ENCODE results near the gene GALNT2. TPM values are rescaled to one million over a fixed set of nuclear protein-coding genes. Genes with fewer than 3 reads are reported as not detected.

GALNT2 gene
- total and polyA plus RNA-seq, 7 donors = 8.4 to 43.8 (median 37.1) TPM

DNA sequence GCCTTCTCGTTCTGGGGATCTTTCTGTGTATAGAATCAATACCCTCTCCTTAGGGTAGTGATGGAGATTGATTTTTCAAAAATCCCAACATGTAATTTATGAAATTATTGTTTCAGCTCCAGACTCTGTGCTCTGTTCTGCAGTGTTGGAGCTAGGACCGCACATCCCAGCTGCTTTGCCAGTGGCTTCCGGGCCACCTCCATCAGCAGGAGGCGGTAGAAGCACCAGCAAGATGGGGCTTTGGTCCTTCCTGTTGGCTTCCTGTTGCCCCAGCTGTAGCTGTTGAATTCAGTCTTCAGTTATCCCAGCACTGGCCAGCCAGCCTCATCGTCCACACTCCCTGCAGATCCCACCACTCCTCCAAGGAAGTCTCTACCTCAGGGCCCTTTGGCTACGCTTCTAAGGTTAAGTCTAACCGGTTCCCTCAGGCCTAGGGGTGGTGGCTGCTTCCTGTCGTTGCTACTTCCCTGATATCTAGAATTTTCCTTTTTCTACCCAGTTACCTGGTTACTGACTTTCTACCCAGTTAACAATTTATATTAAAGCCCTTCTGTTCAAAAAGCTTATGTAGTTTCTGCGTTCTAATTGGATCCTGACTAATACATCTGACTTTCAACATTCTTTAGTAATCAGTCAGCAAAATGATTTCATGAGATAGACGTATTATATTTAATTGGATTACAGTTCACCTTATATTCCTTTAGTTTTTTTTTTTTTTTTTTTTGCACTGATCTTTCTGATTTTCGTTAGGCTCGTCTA is 24.6 kb downstream of the GALNT2 start:
- Histone ChIP-seq H3K36me3 (peaks cover 0 to 6% (median 2%) of the 10 kb centered on the region in 4 donors), H3K4me3 (no peak overlapping the region), H3K9me3 (no peaks in the 10 kb centered on the region), H3K4me1 (peaks cover 0 to 29% (median 20%) of the 10 kb centered on the region in 4 donors), H3K27ac (no peak overlapping the region), H3K27me3 (no peaks in the 10 kb centered on the region)
- TF ChIP-seq POLR2A (IDR thresholded peaks at IDR 0.05) (no peak), EP300 (IDR thresholded peaks at IDR 0.05) (no peak)
- intact Hi-C loops (cut with DNase I) = no loop called here
- DNase-seq = no peak
- WGBS, 2 donors = 95 to 97% methylated on average over 12 of the region's 12 CpGs

DNA sequence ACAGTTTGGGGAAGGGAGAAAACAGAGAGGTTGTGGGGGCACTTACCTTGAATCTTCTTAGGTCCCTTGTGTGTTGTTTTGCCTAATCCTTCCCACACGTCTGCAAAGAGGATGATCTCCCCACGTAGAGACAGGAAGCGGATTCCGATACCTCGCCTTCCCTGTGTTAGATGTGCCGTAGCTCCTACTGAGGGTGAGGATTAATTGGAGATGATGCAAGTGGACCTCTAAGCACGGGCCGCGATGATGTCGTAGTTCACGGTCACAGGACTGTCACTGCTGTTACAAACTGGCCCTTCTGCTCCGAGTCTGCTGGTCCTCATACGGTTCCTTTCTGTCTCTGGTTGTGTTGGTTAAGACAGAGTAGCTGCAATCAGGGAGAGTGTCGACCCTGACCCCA is 27.7 kb downstream of the GALNT2 start:
- H3K4me3 ChIP-seq = no peak overlapping the region
- H3K27me3 ChIP-seq = no peaks in the 10 kb centered on the region
- 95% methylated on average over 14 of the region's 14 CpGs for WGBS, 2 donors
- peaks cover 0 to 6% (median 0%) of the 10 kb centered on the region in 4 donors for H3K36me3 ChIP-seq
- H3K4me1 ChIP-seq = peaks cover 0 to 9% (median 3%) of the 10 kb centered on the region in 4 donors
- no peak for DNase-seq
- intact Hi-C loops (cut with DNase I) = no loop called here
- no peaks in the 10 kb centered on the region for H3K9me3 ChIP-seq
- TF ChIP-seq POLR2A (IDR thresholded peaks at IDR 0.05) = no peak
- TF ChIP-seq, protein P1, sequence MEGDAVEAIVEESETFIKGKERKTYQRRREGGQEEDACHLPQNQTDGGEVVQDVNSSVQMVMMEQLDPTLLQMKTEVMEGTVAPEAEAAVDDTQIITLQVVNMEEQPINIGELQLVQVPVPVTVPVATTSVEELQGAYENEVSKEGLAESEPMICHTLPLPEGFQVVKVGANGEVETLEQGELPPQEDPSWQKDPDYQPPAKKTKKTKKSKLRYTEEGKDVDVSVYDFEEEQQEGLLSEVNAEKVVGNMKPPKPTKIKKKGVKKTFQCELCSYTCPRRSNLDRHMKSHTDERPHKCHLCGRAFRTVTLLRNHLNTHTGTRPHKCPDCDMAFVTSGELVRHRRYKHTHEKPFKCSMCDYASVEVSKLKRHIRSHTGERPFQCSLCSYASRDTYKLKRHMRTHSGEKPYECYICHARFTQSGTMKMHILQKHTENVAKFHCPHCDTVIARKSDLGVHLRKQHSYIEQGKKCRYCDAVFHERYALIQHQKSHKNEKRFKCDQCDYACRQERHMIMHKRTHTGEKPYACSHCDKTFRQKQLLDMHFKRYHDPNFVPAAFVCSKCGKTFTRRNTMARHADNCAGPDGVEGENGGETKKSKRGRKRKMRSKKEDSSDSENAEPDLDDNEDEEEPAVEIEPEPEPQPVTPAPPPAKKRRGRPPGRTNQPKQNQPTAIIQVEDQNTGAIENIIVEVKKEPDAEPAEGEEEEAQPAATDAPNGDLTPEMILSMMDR (IDR thresholded peaks at IDR 0.05) = no peak
- TF ChIP-seq POLR2AphosphoS5 (IDR thresholded peaks at IDR 0.05) = no peak
- no peak for TF ChIP-seq EP300 (IDR thresholded peaks at IDR 0.05)
- H3K27ac ChIP-seq = no peak overlapping the region

DNA sequence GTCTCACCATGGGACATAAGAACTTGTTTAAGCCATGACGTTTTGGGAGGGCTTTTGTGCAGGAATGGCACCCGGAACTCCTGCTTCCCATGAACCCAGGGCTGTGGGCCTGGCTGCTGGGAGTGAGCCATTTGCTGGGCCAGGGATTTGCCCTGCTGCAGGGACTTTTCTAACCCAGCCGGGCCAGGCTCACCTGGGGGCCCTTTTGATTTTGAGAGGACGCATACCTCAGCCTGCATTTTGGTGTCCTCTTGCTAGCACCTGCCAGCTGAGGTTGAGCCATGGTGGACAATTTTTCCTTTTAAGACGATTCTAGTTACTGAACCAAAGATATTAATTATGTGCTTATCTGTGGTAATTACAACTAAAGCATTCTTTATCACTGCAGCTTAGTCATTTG is 28.9 kb downstream of the GALNT2 start:
- WGBS, 2 donors = 90 to 92% methylated on average over 5 of the region's 5 CpGs
- H3K4me1 ChIP-seq = peaks cover 0 to 4% (median 2%) of the 10 kb centered on the region in 4 donors

DNA sequence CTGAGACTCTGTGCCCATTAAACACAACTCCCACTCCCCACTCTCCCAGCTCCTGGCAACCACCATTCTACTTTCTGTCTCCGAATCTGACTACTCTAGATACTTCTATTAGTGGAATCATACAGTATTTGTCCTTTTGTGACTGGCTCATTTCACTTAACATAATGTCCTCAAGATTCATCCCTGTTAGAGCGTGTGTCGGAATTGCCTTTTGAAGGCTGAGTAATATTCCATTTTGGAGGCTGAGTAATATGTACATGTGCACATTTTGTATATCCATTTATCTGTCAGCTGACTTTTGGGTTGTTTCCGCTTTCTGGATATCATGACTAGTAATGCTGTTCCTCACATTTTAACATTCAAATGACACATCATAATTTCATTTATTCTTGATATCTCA is 30.3 kb downstream of the GALNT2 start:
- H3K36me3 ChIP-seq = no peaks in the 10 kb centered on the region
- peaks cover 0 to 18% (median 17%) of the 10 kb centered on the region in 4 donors for H3K4me1 ChIP-seq
- TF ChIP-seq POLR2AphosphoS5 (IDR thresholded peaks at IDR 0.05) (no peak), POLR2A (IDR thresholded peaks at IDR 0.05) (no peak), EP300 (IDR thresholded peaks at IDR 0.05) (no peak)
- TF ChIP-seq, protein P1 (IDR thresholded peaks at IDR 0.05) = no peak
- no peak overlapping the region for H3K4me3 ChIP-seq
- DNase-seq = no peak
- H3K27ac ChIP-seq = no peak overlapping the region
- intact Hi-C loops (cut with DNase I) = no loop called here
- no peaks in the 10 kb centered on the region for H3K27me3 ChIP-seq
- no peaks in the 10 kb centered on the region for H3K9me3 ChIP-seq
- WGBS, 2 donors = 96 to 99% methylated on average over 4 of the region's 4 CpGs

More for the DNA sequence above, 28.9 kb downstream of the GALNT2 start:
- no peak for TF ChIP-seq POLR2A (IDR thresholded peaks at IDR 0.05)
- no peak for TF ChIP-seq POLR2AphosphoS5 (IDR thresholded peaks at IDR 0.05)
- TF ChIP-seq, protein P1 (IDR thresholded peaks at IDR 0.05) = no peak
- TF ChIP-seq EP300 (IDR thresholded peaks at IDR 0.05) = no peak
- DNase-seq = no peak
- H3K9me3 ChIP-seq = no peaks in the 10 kb centered on the region
- no peak overlapping the region for H3K27ac ChIP-seq
- H3K4me3 ChIP-seq = no peak overlapping the region
- intact Hi-C loops (cut with DNase I) = no loop called here
- no peaks in the 10 kb centered on the region for H3K27me3 ChIP-seq
- peaks cover 0 to 6% (median 0%) of the 10 kb centered on the region in 4 donors for H3K36me3 ChIP-seq

DNA sequence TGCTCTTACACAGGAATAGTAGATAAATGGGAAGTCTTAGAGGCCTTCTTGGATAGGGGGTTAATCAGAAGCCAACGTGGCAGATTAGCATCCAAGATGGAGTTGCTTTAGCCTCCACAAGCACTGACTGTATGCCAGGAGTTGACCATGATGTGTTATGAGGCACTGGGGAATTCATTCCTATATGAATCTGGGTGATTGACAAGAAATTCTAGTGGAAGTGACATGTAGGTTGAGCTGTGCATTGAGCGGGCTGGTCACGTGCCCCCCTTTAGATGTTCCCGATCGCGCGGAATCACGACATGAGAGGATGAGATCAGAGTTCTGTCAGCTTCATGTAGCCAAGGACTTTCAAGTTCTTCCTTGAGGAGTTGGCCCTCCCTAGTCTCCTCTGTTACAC is 31.7 kb downstream of the GALNT2 start:
- Histone ChIP-seq H3K4me3 (no peak overlapping the region), H3K4me1 (peaks cover 0 to 32% (median 26%) of the 10 kb centered on the region in 4 donors), H3K9me3 (no peaks in the 10 kb centered on the region), H3K36me3 (no peaks in the 10 kb centered on the region), H3K27ac (no peak overlapping the region), H3K27me3 (no peaks in the 10 kb centered on the region)
- no peak for TF ChIP-seq POLR2A (IDR thresholded peaks at IDR 0.05)
- TF ChIP-seq EP300 (IDR thresholded peaks at IDR 0.05) = no peak
- no peak for TF ChIP-seq POLR2AphosphoS5 (IDR thresholded peaks at IDR 0.05)
- TF ChIP-seq, protein P1 (IDR thresholded peaks at IDR 0.05) = no peak
- intact Hi-C loops (cut with DNase I) = no loop called here
- 97% methylated on average over 8 of the region's 8 CpGs for WGBS, 2 donors
- no peak for DNase-seq
